ENCODE measurements around the gene AK9. TPM values are rescaled to one million over a fixed set of nuclear protein-coding genes. Genes with fewer than 3 reads are reported as not detected.

AK9 gene
- polyA plus RNA-seq, 2 of the 4 experiments (the other 2 are of a cell fraction) = 2.2 to 4.7 TPM

DNA sequence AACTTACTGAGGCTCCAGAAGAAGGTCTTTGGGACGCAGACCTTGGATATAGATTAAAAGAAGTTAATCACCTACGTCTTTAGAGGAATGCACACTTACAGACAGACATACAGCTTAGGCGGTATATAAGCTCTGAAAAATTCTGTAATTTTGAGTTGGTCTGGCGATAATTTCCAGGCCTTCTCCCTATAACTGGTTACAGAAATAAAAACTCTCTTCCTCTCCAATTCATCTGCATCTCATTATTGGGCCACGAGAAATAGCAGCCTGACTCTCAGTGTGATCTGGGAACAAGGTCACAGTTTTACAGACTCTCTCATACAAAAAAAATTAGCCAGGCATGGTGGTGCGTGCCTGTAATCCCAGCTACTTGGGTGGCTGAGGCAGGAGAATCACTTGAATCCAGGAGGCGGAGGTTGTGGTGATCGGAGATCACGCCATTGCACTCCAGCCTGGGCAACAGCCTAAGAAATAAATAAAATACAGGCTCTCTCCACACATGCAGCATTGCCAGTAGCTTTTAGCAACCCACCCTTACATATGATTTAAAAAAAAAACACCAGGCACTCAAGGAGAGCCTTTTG is 212.7 kb downstream of the AK9 start (continued):
- no peak for TF ChIP-seq RAD21 (conservative IDR thresholded peaks at IDR 0.05 in 1 of 2, IDR thresholded peaks at IDR 0.05 in 1 of 2)

- DNase-seq (ENCODE audit: low read depth in 1 of 2, low spot score in 1 of 2) (no peak), FAIRE-seq (no peak), ATAC-seq (peak in 1 of 2 experiments; percentile 25; a peak in 1 of 6 replicates)
- H3K4me1 ChIP-seq = peaks cover 43% of the 10 kb centered on the region; the same call in 2 of the 3 replicates
- TF ChIP-seq JUN (IDR thresholded peaks at IDR 0.05) = no peak
- no peak for TF ChIP-seq ZC3H11A (IDR thresholded peaks at IDR 0.05)
- no peak for TF ChIP-seq BHLHE40 (IDR thresholded peaks at IDR 0.05; ENCODE audit: low read depth, low read length)
- TF ChIP-seq EHMT2 (IDR thresholded peaks at IDR 0.05; ENCODE audit: low read depth) = no peak
- no peak for TF ChIP-seq REST (IDR thresholded peaks at IDR 0.05)
- no peak for TF ChIP-seq NR3C1 (IDR thresholded peaks at IDR 0.05)
- TF ChIP-seq HDAC2 (IDR thresholded peaks at IDR 0.05) = no peak
- no peak for TF ChIP-seq FOSB (CRISPR knock-in tag; IDR thresholded peaks at IDR 0.05)
- no peak for TF ChIP-seq USF2 (IDR thresholded peaks at IDR 0.05)
- no peak for TF ChIP-seq HOXB5 (CRISPR knock-in tag; IDR thresholded peaks at IDR 0.05)
- TF ChIP-seq MAFK (IDR thresholded peaks at IDR 0.05; ENCODE audit: partially characterized antibody) = no peak
- TF ChIP-seq RNF2 (IDR thresholded peaks at IDR 0.05; ENCODE audit: borderline replicate concordance, low read depth) = no peak
- TF ChIP-seq ESRRA (IDR thresholded peaks at IDR 0.05; ENCODE audit: borderline replicate concordance, low read length) = no peak
- TF ChIP-seq HMGXB4 (CRISPR knock-in tag; IDR thresholded peaks at IDR 0.05; ENCODE audit: borderline replicate concordance) = no peak
- TF ChIP-seq CHD4 (IDR thresholded peaks at IDR 0.05; ENCODE audit: borderline replicate concordance) = no peak
- TF ChIP-seq, protein P1, sequence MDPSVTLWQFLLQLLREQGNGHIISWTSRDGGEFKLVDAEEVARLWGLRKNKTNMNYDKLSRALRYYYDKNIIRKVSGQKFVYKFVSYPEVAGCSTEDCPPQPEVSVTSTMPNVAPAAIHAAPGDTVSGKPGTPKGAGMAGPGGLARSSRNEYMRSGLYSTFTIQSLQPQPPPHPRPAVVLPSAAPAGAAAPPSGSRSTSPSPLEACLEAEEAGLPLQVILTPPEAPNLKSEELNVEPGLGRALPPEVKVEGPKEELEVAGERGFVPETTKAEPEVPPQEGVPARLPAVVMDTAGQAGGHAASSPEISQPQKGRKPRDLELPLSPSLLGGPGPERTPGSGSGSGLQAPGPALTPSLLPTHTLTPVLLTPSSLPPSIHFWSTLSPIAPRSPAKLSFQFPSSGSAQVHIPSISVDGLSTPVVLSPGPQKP (IDR thresholded peaks at IDR 0.05; ENCODE audit: low read depth, low read length) = no peak
- no peak for TF ChIP-seq PBX3 (IDR thresholded peaks at IDR 0.05)
- no peak for TF ChIP-seq CBX8 (IDR thresholded peaks at IDR 0.05)
- WGBS (ENCODE audit: missing lambda C conversion rate) = 63% methylated on average over 2 of the region's 2 CpGs
- peak overlapping the region; percentile 48 for H3K4me2 ChIP-seq
- H3K9me3 ChIP-seq = no peaks in the 10 kb centered on the region
- H3K27ac ChIP-seq = no peak overlapping the region
- ChIA-PET POLR2A (no interaction called here), CTCF (no interaction called here)
- H3K4me3 ChIP-seq = no peak overlapping the region
Measured at GRCh38 chr6:109477725-109478124, 213.3 kb downstream of the AK9 start.

Data from A549 (cell line).